Ascending aorta (tissue), 2 donors: Measurements from ENCODE around the gene NEGR1. TPM values are rescaled to one million over a fixed set of nuclear protein-coding genes. Genes with fewer than 3 reads are reported as not detected.

Source experiments
- DNase-seq, 2 donors: peaks; one replicate each; pipeline ENCODE4 v3.0.0-alpha.2; 2019; ENCODE audit warnings: low spot score in 2 of 2
- H3K27ac ChIP-seq, 2 donors: fragments of 200-600 bp; sonication (generic); one replicate each; pipeline ENCODE4 v1.5.1; 2016 to 2017; ENCODE audit warnings: mild to moderate bottlenecking in 1 of 2
- H3K27me3 ChIP-seq: fragments of 200-600 bp; sonication (generic); one replicate; pipeline ENCODE4 v1.5.1; 2017
- H3K36me3 ChIP-seq, 2 donors: fragments of 200-600 bp; sonication (generic); one replicate each; pipeline ENCODE4 v1.5.1; 2016
- H3K4me1 ChIP-seq, 2 donors: fragments of 200-600 bp; sonication (generic); one replicate each; pipeline ENCODE4 v1.5.1; 2016 to 2017; ENCODE audit warnings: mild to moderate bottlenecking in 1 of 2
- H3K4me3 ChIP-seq, 2 donors: fragments of 200-600 bp; sonication (generic); one replicate each; pipeline ENCODE4 v1.5.1; 2016 to 2017; ENCODE audit warnings: mild to moderate bottlenecking in 1 of 2
- H3K9me3 ChIP-seq, 2 donors: fragments of 200-600 bp; sonication (generic); one replicate each; pipeline ENCODE4 v1.5.1; 2016
- CTCF ChIP-seq, 3 experiments: fragments of 200-600 bp in 2 of 3; fragments of 450-650 bp in 1 of 3; sonication (generic) in 2 of 3; IDR thresholded peaks; one replicate each; pipeline ENCODE4 v1.5.1; 2016 to 2019; ENCODE audit warnings: antibody characterized with exemption in 3 of 3, mild to moderate bottlenecking in 1 of 3, moderate library complexity in 1 of 3
- intact Hi-C: fragments of 100-400 bp; cut with DNase I; formaldehyde crosslinking; loops from one replicate; pipeline ENCODE4 v1.15.1; 2023
- total RNA-seq: library from RNA; depleted of rRNA; stranded (reverse); fragments of >200 nt; gene quantifications from one replicate; pipeline ENCODE4 v1.1.0, GENCODE V29; 2016

The NEGR1 gene
- total RNA-seq, 1 donor from 2014 or later, result 42.8 TPM

GRCh38 chr1:71557138-71557537, 725.2 kb downstream of the NEGR1 start:
- H3K36me3 ChIP-seq, result no peaks in the 10 kb centered on the region
- H3K4me1 ChIP-seq, result peaks cover 0 to 13% of the 10 kb centered on the region in 2 donors
- no peak for TF ChIP-seq CTCF (IDR thresholded peaks at IDR 0.05)
- no peak overlapping the region for H3K4me3 ChIP-seq
- no peak overlapping the region for H3K27ac ChIP-seq
- DNase-seq, result no peak
- H3K27me3 ChIP-seq, result no peaks in the 10 kb centered on the region
- intact Hi-C loops, result no loop called here
- no peaks in the 10 kb centered on the region for H3K9me3 ChIP-seq

GRCh38 chr1:71548398-71548890, 733.9 kb downstream of the NEGR1 start:
- H3K36me3 ChIP-seq, result no peaks in the 10 kb centered on the region
- H3K4me3 ChIP-seq, result no peak overlapping the region
- H3K4me1 ChIP-seq, result no peaks in the 10 kb centered on the region
- no peaks in the 10 kb centered on the region for H3K9me3 ChIP-seq
- no peak overlapping the region for H3K27ac ChIP-seq
- intact Hi-C loops, result no loop called here
- TF ChIP-seq CTCF (IDR thresholded peaks at IDR 0.05), result no peak
- no peak for DNase-seq
- H3K27me3 ChIP-seq, result no peaks in the 10 kb centered on the region

GRCh38 chr1:71542155-71542554, 740.2 kb downstream of the NEGR1 start:
- Histone ChIP-seq H3K9me3 (no peaks in the 10 kb centered on the region), H3K27me3 (no peaks in the 10 kb centered on the region), H3K27ac (no peak overlapping the region), H3K4me3 (no peak overlapping the region), H3K36me3 (no peaks in the 10 kb centered on the region), H3K4me1 (no peaks in the 10 kb centered on the region)
- intact Hi-C loops, result no loop called here
- TF ChIP-seq CTCF (IDR thresholded peaks at IDR 0.05), result no peak
- DNase-seq, result no peak

GRCh38 chr1:71533950-71534349, 748.4 kb downstream of the NEGR1 start:
- no peak overlapping the region for H3K27ac ChIP-seq
- no peaks in the 10 kb centered on the region for H3K9me3 ChIP-seq
- no peak for TF ChIP-seq CTCF (IDR thresholded peaks at IDR 0.05)
- no peaks in the 10 kb centered on the region for H3K27me3 ChIP-seq
- intact Hi-C loops, result no loop called here
- no peak for DNase-seq
- H3K4me3 ChIP-seq, result no peak overlapping the region
- no peaks in the 10 kb centered on the region for H3K4me1 ChIP-seq
- H3K36me3 ChIP-seq, result no peaks in the 10 kb centered on the region

- no peak overlapping the region for H3K4me3 ChIP-seq
- no peak overlapping the region for H3K27ac ChIP-seq
- H3K36me3 ChIP-seq, result no peaks in the 10 kb centered on the region
- H3K4me1 ChIP-seq, result no peaks in the 10 kb centered on the region
- TF ChIP-seq CTCF (IDR thresholded peaks at IDR 0.05), result no peak
- DNase-seq, result no peak
- intact Hi-C loops, result no loop called here
- no peaks in the 10 kb centered on the region for H3K9me3 ChIP-seq
- H3K27me3 ChIP-seq, result no peaks in the 10 kb centered on the region
Observed at GRCh38 chr1:71532343-71532742, 750.0 kb downstream of the NEGR1 start.

GRCh38 chr1:71526824-71527223, 755.5 kb downstream of the NEGR1 start:
- TF ChIP-seq CTCF (IDR thresholded peaks at IDR 0.05), result no peak
- H3K27me3 ChIP-seq, result no peaks in the 10 kb centered on the region
- no peaks in the 10 kb centered on the region for H3K4me1 ChIP-seq
- no peaks in the 10 kb centered on the region for H3K36me3 ChIP-seq
- H3K27ac ChIP-seq, result no peak overlapping the region
- intact Hi-C loops, result no loop called here
- no peak for DNase-seq
- no peaks in the 10 kb centered on the region for H3K9me3 ChIP-seq
- H3K4me3 ChIP-seq, result no peak overlapping the region
